NT2/D1 (cell line): Measurements from ENCODE around the gene PARP16.

Experiments
- SUZ12 ChIP-seq: IDR thresholded peaks from 2 replicates; pipeline ENCODE4 v1.6.1; 2011; ENCODE audit not compliant: insufficient read length, insufficient read depth; ENCODE audit errors: extremely low read depth
- YY1 ChIP-seq: IDR thresholded peaks from 2 replicates; pipeline ENCODE4 v1.6.1; 2011; ENCODE audit not compliant: insufficient read length, insufficient read depth
- ZNF274 ChIP-seq: IDR thresholded peaks from 2 replicates; pipeline ENCODE4 v1.6.1; 2011; ENCODE audit warnings: mild to moderate bottlenecking, low read depth, low read length

DNA sequence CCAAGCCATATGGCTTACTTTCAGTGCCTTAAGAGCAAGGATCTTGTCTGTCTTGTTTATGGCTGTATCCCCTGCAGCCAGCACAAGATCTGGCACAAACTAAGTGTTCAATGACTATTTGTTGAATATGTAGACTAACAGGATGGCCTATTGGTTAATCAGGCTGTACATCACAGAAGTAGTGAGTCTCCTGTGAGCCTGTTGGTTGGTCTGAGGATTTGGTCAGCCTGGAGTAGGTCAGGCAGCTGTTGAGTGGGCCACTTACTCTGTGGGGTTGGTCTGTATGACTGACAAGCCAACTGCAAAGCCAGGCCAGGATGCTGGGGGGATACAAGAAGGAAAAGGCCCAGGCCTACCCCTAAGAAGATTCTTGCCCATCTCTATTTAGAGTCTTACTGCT is 42.0 kb downstream of the PARP16 start:
- TF ChIP-seq YY1, result no peak
- no peak for TF ChIP-seq SUZ12
- TF ChIP-seq ZNF274, result no peak
